IMR-90 (cell line): ENCODE measurements around the gene TMEM135.

ENCODE experiments used
- CEBPB ChIP-seq: IDR thresholded peaks from 2 replicates; pipeline ENCODE4 v1.6.1; 2012; ENCODE audit warnings: low read depth, low read length, improper control_type of control experiment
- CTCF ChIP-seq: conservative IDR thresholded peaks from 2 replicates; pipeline ENCODE4 v1.5.1; 2012; ENCODE audit warnings: mild to moderate bottlenecking, low read depth, low read length, improper control_type of control experiment
- FOS ChIP-seq: fragments of 150-350 bp; IDR thresholded peaks from 2 replicates; pipeline ENCODE4 v1.6.1; 2016; ENCODE audit warnings: low read depth, low read length
- MAZ ChIP-seq: IDR thresholded peaks from 2 replicates; pipeline ENCODE4 v1.6.1; 2012; ENCODE audit warnings: low read depth, mild to moderate bottlenecking, low read length, improper control_type of control experiment, moderate library complexity, borderline replicate concordance
- MXI1 ChIP-seq: IDR thresholded peaks from 2 replicates; pipeline ENCODE4 v1.6.1; 2012; ENCODE audit warnings: low read depth, mild to moderate bottlenecking, low read length, moderate library complexity, borderline replicate concordance
- NFE2L2 ChIP-seq: fragments of 150-350 bp; IDR thresholded peaks from 2 replicates; pipeline ENCODE4 v1.6.1; 2016; ENCODE audit warnings: low read depth, mild to moderate bottlenecking, low read length
- POLR2A ChIP-seq: IDR thresholded peaks from 2 replicates; pipeline ENCODE4 v1.6.1; 2012; ENCODE audit warnings: mild to moderate bottlenecking, low read depth, low read length
- RAD21 ChIP-seq: IDR thresholded peaks from 2 replicates; pipeline ENCODE4 v1.6.1; 2012; ENCODE audit warnings: low read length, improper control_type of control experiment
- RCOR1 ChIP-seq: IDR thresholded peaks from 2 replicates; pipeline ENCODE4 v1.6.1; 2012; ENCODE audit warnings: mild to moderate bottlenecking, low read length, improper control_type of control experiment; ENCODE audit not compliant: insufficient replicate concordance
- RFX5 ChIP-seq: IDR thresholded peaks from 2 replicates; pipeline ENCODE4 v1.8.0; 2012; ENCODE audit warnings: low read depth, mild to moderate bottlenecking, low read length, moderate library complexity
- SMC3 ChIP-seq: fragments of 150-350 bp; IDR thresholded peaks from 2 replicates; pipeline ENCODE4 v1.6.1; 2016; ENCODE audit warnings: low read depth, mild to moderate bottlenecking, antibody characterized with exemption, low read length, moderate library complexity
- USF2 ChIP-seq: fragments of 150-350 bp; IDR thresholded peaks from 2 replicates; pipeline ENCODE4 v1.6.1; 2017; ENCODE audit warnings: mild to moderate bottlenecking, antibody characterized with exemption, low read length, low read depth

- TF ChIP-seq CTCF (no peak), SMC3 (no peak), POLR2A (no peak), MXI1 (no peak), USF2 (no peak), NFE2L2 (no peak), FOS (no peak), RFX5 (no peak), MAZ (no peak), RAD21 (no peak), RCOR1 (no peak), CEBPB (no peak)
These were observed 20.0 kb downstream of the TMEM135 start for GRCh38 chr11:87057749-87058148.
